Activated CD4-positive, alpha-beta T cell treated with anti-CD3 and anti-CD28 coated beads for 1 hour (primary cell): ENCODE measurements around the gene YIPF2.

Experiments
- DNase-seq: peaks from one replicate; pipeline ENCODE4 v3.0.0-alpha.2; 2020

The YIPF2 gene

GRCh38 chr19:10936661-10937084 lies 8.2 kb upstream of the YIPF2 start:
- DNase-seq = no peak

GRCh38 chr19:10935371-10936059 lies 7.1 kb upstream of the YIPF2 start:
- no peak for DNase-seq

- DNase-seq = no peak
These were observed 959 bp upstream of the YIPF2 start for GRCh38 chr19:10929402-10929794.

GRCh38 chr19:10927730-10928562 lies 493 bp downstream of the YIPF2 start:
- DNase-seq = no peak

- no peak for DNase-seq
These were observed 3.8 kb downstream of the YIPF2 start for GRCh38 chr19:10924597-10924996.

- DNase-seq = no peak
These were observed 5.0 kb downstream of the YIPF2 start for GRCh38 chr19:10923260-10924112.

- DNase-seq = no peak
These were observed 5.8 kb downstream of the YIPF2 start for GRCh38 chr19:10922638-10923014.

GRCh38 chr19:10921910-10922637 lies 6.4 kb downstream of the YIPF2 start:
- no peak for DNase-seq

GRCh38 chr19:10921199-10921909 lies 7.1 kb downstream of the YIPF2 start:
- no peak for DNase-seq

- DNase-seq = no peak
These were observed 7.7 kb downstream of the YIPF2 start for GRCh38 chr19:10920781-10921180.

- DNase-seq = no peak
These were observed 8.2 kb downstream of the YIPF2 start for GRCh38 chr19:10920288-10920655.

- DNase-seq = no peak
These were observed 8.8 kb downstream of the YIPF2 start for GRCh38 chr19:10919352-10920287.

GRCh38 chr19:10918359-10918758 lies 10.1 kb downstream of the YIPF2 start:
- DNase-seq = no peak

GRCh38 chr19:10916602-10917001 lies 11.8 kb downstream of the YIPF2 start:
- DNase-seq = no peak

GRCh38 chr19:10915130-10916091 lies 13.0 kb downstream of the YIPF2 start:
- DNase-seq = no peak

- DNase-seq = no peak
These were observed 14.6 kb downstream of the YIPF2 start for GRCh38 chr19:10913716-10914340.

GRCh38 chr19:10912619-10913018 lies 15.8 kb downstream of the YIPF2 start:
- no peak for DNase-seq

- DNase-seq = no peak
These were observed 16.7 kb downstream of the YIPF2 start for GRCh38 chr19:10911579-10912363.
